ENCODE data around the gene MEX3C. TPM values are rescaled to one million over a fixed set of nuclear protein-coding genes. Genes with fewer than 3 reads are reported as not detected.
A peak's percentile ranks its signal among the peaks of the same experiment; 100 is the strongest.

MEX3C gene
- 42.8 and 50.9 TPM in 2 replicates for total RNA-seq (2012; rRNA removed)
- polyA plus RNA-seq (2012; rRNA removed) = 25.9 and 26.0 TPM in 2 replicates
- 9.3 and 15.1 TPM in 2 replicates for polyA plus RNA-seq (2012; cell fraction: cytosol; rRNA removed)
- 4.1 and 17.7 TPM in 2 replicates for polyA plus RNA-seq (2012; cell fraction: nucleus; rRNA removed; ENCODE audit: low replicate concordance)
- Bru-seq, nascent RNA = percentile 84 among the genes with signal in this experiment
- percentile 62 among the genes with signal in this experiment for BruChase-seq, experiment 1, labeled RNA remaining after a 6-hour chase
- percentile 84 among the genes with signal in this experiment for BruChase-seq, experiment 2, labeled RNA remaining after a 2-hour chase
- long read RNA-seq, transcript MEX3C-201 (2 exons, 3,781 nt) = major isoform, 33 of 38 reads
- long read RNA-seq, partial matches to known transcripts = 4 of 38 reads
- long read RNA-seq, other reads (novel, unspliced or antisense) = 1 of 38 reads

GRCh38 chr18:51197661-51198424 is at the start of gene MEX3C:
Gene MEX3C (minus strand): TSS chr18:51197681. CDS start chr18:51197320, 361 bp downstream.
- Histone ChIP-seq H3K18ac (ENCODE audit: low read depth, low read length) (peak within 1 kb of the TSS; percentile 39; the same call in 1 of the 2 replicates), H2BK120ac (ENCODE audit: low read depth, low read length) (peak within 1 kb of the TSS; percentile 83), H4K8ac (ENCODE audit: low read depth in 2 of 2, low read length in 2 of 2) (peak within 1 kb of the TSS in 1 of 2 experiments; percentile 95; a peak in 3 of 4 replicates), H2AK5ac (ENCODE audit: low read depth, low read length) (no peak within 1 kb of the TSS), H3K56ac (ENCODE audit: extremely low read depth, insufficient read depth, low read length) (peak within 1 kb of the TSS; percentile 82; the same call in 1 of the 2 replicates), H3K9me3 (ENCODE audit: control insufficient read depth, insufficient read depth, low read length) (no peaks in the 10 kb centered on the region), H2BK15ac (ENCODE audit: low read depth, low read length) (no peak within 1 kb of the TSS; the same call in 2 of the 3 replicates), H3K79me1 (ENCODE audit: low read depth in 1 of 2, low read length in 2 of 2) (peaks cover 0 to 14% of the 10 kb centered on the region in 2 experiments; a peak in 2 of 4 replicates), H3K14ac (replicated peaks; ENCODE audit: low read depth, low read length) (peak within 1 kb of the TSS; percentile 85), H3K4ac (ENCODE audit: low read depth, low read length) (peak within 1 kb of the TSS; percentile 91), H3K9ac (ENCODE audit: low read depth, low read length) (peak within 1 kb of the TSS; percentile 96), H2BK20ac (ENCODE audit: low read depth, low read length) (no peak within 1 kb of the TSS), H3K4me2 (ENCODE audit: low read depth, low read length) (peak within 1 kb of the TSS; percentile 71), H3K4me1 (ENCODE audit: control insufficient read depth, insufficient read depth, low read length) (peaks cover 2% of the 10 kb centered on the region; the same call in 1 of the 2 replicates), H4K91ac (ENCODE audit: insufficient read depth, low read depth, low read length) (peak within 1 kb of the TSS; percentile 84), H2AK9ac (replicated peaks; ENCODE audit: low read depth, low read length, poor library complexity) (peak within 1 kb of the TSS; percentile 97), H3K27ac (ENCODE audit: insufficient read depth, low read length) (peak within 1 kb of the TSS; percentile 90), H3K27me3 (ENCODE audit: control insufficient read depth, insufficient read depth, low read length) (no peaks in the 10 kb centered on the region), H3K36me3 (ENCODE audit: control insufficient read depth, insufficient read depth, low read length) (no peaks in the 10 kb centered on the region), H4K5ac (ENCODE audit: low read depth, low read length) (peak within 1 kb of the TSS; percentile 25), H3K23ac (ENCODE audit: low read depth, low read length) (peak within 1 kb of the TSS; percentile 75), H2AFZ (replicated peaks; ENCODE audit: low read length, poor library complexity) (peak within 1 kb of the TSS; percentile 98), H4K20me1 (ENCODE audit: insufficient read depth, low read length) (peaks cover 28% of the 10 kb centered on the region), H3K9me1 (ENCODE audit: insufficient read depth, low read length) (peaks cover 3% of the 10 kb centered on the region), H2BK5ac (ENCODE audit: low read depth, low read length, poor library complexity, severe bottlenecking) (peak within 1 kb of the TSS; percentile 75), H3K4me3 (ENCODE audit: insufficient read depth, low read depth, low read length) (peak within 1 kb of the TSS; percentile 98)
- DNase-seq (peak; percentile 99), ATAC-seq (ENCODE audit: low read depth) (peak; percentile 88)
- WGBS, 2 experiments (ENCODE audit: extremely low coverage in 2 of 2, insufficient read length in 1 of 2) = no CpG with 5 or more reads among the region's 51 CpGs
- BruUV-seq (replicated peaks) = no TSS peak
- dilution Hi-C loops (cut with HindIII; ENCODE audit: low sequenced_read_pairs, unreplicated experiment) (no loop called here), in situ Hi-C loops (cut with MboI; ENCODE audit: low sequenced_read_pairs) (no loop called here), intact Hi-C loops (cut with micrococcal nuclease) (loop anchor here (1.0 to 10.0 kb wide), 4 partner anchors 166 to 376 kb away; partner anchors contain the start of genes ELAC1, MRO and SMAD4)
- CTCF ChIA-PET = interaction anchor here (0.6 to 1.2 kb wide), 3 partner anchors 17 to 433 kb away, joined by 3 to 5 read pairs (median 4); no protein-coding TSS in a partner anchor
- TF ChIP-seq POLR2A (IDR thresholded peaks at IDR 0.05; ENCODE audit: low read depth, low read length) (no peak), CEBPB (IDR thresholded peaks at IDR 0.05; ENCODE audit: low read depth, low read length) (peak; percentile 72), CTCF (conservative IDR thresholded peaks at IDR 0.05; ENCODE audit: low read depth, low read length) (0 out of 2 replicates have a peak, but pooled peaks have one; percentile 10), MAZ (IDR thresholded peaks at IDR 0.05; ENCODE audit: borderline replicate concordance, low read depth, low read length) (peak; percentile 83), BHLHE40 (IDR thresholded peaks at IDR 0.05; ENCODE audit: low read depth, low read length) (peak; percentile 96), USF2 (IDR thresholded peaks at IDR 0.05; ENCODE audit: low read depth, low read length) (peak; percentile 42), MAFK (IDR thresholded peaks at IDR 0.05; ENCODE audit: low read depth, low read length) (no peak), FOS (IDR thresholded peaks at IDR 0.05; ENCODE audit: low read depth, low read length) (peak; percentile 13; the same call in 1 of the 2 replicates)
- POLR2A ChIA-PET (ENCODE audit: unreplicated experiment) = interaction anchor here (0.5 to 0.6 kb wide), 2 partner anchors 23 to 108 kb away, joined by 3 read pairs; no protein-coding TSS in a partner anchor
